G401 (cell line): Measurements from ENCODE around the gene SCLY. TPM values are rescaled to one million over a fixed set of nuclear protein-coding genes. Genes with fewer than 3 reads are reported as not detected.

ENCODE experiments used
- DNase-seq: peaks from one replicate; pipeline ENCODE4 v3.0.0-alpha.2; 2015; ENCODE audit warnings: low spot score
- in situ Hi-C: cut with HindIII; loops from 2 replicates; pipeline ENCODE4 v1.10.0; 2016; ENCODE audit warnings: low sequenced_read_pairs, mixed read lengths
- total RNA-seq: library from RNA; depleted of rRNA; stranded (reverse); fragments of >200 nt; shearing (Covaris generic); gene quantifications from 2 replicates; pipeline ENCODE4 v1.2.3, GENCODE V29; 2014; rRNA removed

SCLY gene
- total RNA-seq, 1 experiment from 2014 or later: 42.8 TPM

GRCh38 chr2:238142382-238143205, 81.8 kb downstream of the SCLY start:
- DNase-seq: no peak
- in situ Hi-C loops: no loop called here

- in situ Hi-C loops: no loop called here
- no peak for DNase-seq
Observed at GRCh38 chr2:238143239-238143951, 82.6 kb downstream of the SCLY start.

GRCh38 chr2:238144262-238144661, 83.5 kb downstream of the SCLY start:
- no peak for DNase-seq
- in situ Hi-C loops: no loop called here

- in situ Hi-C loops: no loop called here
- DNase-seq: no peak
Observed at GRCh38 chr2:238145046-238145445, 84.2 kb downstream of the SCLY start.

- in situ Hi-C loops: no loop called here
- no peak for DNase-seq
Observed at GRCh38 chr2:238145851-238146250, 85.0 kb downstream of the SCLY start.

- DNase-seq: no peak
- in situ Hi-C loops: no loop called here
Observed at GRCh38 chr2:238146884-238147544, 86.2 kb downstream of the SCLY start.

- DNase-seq: no peak
- in situ Hi-C loops: no loop called here
Observed at GRCh38 chr2:238148981-238149380, 88.2 kb downstream of the SCLY start.

Other genes starting within 250 kb of the SCLY start
- gene RAMP1, start 201.4 kb upstream of the SCLY start, total RNA-seq: not detected in 2 replicates
- gene UBE2F, start 94.0 kb upstream of the SCLY start, total RNA-seq: 86.4 and 143 TPM in 2 replicates
- gene ESPNL, start 39.3 kb downstream of the SCLY start, total RNA-seq: 6.8 and 19.3 TPM in 2 replicates
- gene KLHL30, start 77.7 kb downstream of the SCLY start, total RNA-seq: 0.07 TPM in 1 of 2 replicates, not detected in the other
- 5.1 and 9.4 TPM in 2 replicates for gene ERFE, start 98.0 kb downstream of the SCLY start, total RNA-seq
- 65.1 and 71.4 TPM in 2 replicates for gene ILKAP, start 142.7 kb downstream of the SCLY start, total RNA-seq
- gene HES6, start 179.0 kb downstream of the SCLY start, total RNA-seq: 56.0 and 67.5 TPM in 2 replicates
- 0.86 and 4.3 TPM in 2 replicates for gene PER2, start 227.6 kb downstream of the SCLY start, total RNA-seq